GM12873 (cell line): Measurements from ENCODE around the gene SPATC1L.

Source experiments
- CTCF ChIP-seq: IDR thresholded peaks from 2 replicates; pipeline ENCODE4 v1.5.1; 2012; ENCODE audit warnings: low read depth, mild to moderate bottlenecking, moderate library complexity, low read length, control low read depth; ENCODE audit not compliant: insufficient read depth; ENCODE audit errors: missing control alignments

The SPATC1L gene

GRCh38 chr21:46124926-46125845 lies 59.1 kb downstream of the SPATC1L start:
- TF ChIP-seq CTCF: no peak

DNA sequence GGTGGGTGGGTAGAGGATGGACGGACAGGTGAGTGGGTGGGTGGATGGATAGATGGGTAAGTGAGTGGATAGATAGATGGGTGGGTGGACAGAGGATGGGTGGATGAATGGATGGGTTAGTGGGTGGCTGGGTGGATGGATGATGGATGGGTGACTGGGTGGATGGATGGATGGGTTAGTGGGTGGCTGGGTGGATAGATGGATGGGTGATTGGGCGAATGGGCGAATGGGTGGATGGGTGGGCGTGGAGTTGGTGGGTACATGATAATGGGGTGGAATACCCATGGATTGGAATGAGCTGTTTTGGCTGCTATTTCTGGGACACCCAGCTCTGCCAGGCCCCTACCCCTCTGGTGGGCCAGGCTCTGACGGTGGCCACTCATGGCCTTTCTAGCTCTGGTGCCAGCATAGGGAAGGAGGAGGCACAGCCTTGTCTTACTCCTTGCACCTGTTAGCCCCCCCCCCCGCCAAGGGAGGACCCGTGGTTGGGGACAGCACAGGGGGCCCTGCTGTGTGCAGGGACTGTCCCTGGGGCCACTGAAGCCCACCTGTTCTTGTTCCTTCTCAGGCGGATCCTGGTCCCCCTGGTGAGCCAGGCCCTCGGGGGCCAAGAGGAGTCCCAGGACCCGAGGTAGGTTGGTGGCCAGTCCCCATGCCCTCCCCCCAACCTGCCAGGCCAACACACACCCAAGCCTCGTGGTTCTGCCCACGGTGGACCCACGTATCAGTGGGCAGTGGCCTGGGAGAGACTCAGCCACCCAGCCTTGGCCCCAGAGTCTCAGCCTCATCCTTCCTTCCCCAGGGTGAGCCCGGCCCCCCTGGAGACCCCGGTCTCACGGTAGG lies 60.0 kb downstream of the SPATC1L start:
- no peak for TF ChIP-seq CTCF

DNA sequence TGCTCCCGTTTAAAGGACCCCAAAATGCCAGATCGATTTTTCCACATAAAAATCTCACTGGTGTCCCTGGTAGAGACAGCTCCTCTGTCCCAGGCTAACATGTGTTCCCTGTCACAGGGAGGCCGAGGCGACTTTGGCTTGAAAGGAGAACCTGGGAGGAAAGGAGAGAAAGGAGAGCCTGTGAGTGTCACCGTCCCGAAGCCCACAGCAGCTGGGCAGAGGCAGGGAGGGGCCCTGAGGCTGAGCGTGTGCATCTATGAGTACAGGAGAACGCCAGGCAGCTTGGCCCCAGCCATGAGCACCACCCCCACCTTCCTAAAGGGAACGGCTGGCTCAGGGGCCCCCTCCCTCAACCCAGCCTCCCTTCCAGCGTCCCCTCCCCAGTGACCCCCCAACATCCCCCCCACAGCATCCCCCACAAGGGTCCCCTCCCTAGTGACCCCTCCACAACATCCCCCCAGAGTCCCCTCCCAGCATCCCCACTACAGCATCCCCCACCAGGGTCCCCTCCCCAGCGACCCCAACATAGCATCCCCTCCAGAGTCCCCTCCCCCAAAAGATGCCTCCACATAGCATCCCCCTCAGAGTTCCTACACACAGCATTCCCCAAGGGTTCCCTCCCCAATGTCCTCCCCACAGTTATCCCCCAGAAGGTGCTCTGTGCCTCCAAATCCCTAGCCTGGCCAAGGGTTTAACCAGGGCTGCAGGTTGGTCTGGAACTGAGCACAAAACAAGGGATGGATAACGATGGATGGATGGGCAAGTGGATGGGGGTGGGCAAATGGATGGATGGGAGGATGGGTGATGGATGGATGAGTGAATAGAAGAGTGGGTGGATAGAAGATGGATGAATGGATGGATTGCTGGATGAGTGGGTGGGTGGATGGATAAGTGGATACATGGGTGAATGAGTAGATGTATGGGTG lies 61.2 kb downstream of the SPATC1L start:
- TF ChIP-seq CTCF: no peak

- no peak for TF ChIP-seq CTCF
These were observed 62.0 kb downstream of the SPATC1L start for GRCh38 chr21:46122237-46122671.

DNA sequence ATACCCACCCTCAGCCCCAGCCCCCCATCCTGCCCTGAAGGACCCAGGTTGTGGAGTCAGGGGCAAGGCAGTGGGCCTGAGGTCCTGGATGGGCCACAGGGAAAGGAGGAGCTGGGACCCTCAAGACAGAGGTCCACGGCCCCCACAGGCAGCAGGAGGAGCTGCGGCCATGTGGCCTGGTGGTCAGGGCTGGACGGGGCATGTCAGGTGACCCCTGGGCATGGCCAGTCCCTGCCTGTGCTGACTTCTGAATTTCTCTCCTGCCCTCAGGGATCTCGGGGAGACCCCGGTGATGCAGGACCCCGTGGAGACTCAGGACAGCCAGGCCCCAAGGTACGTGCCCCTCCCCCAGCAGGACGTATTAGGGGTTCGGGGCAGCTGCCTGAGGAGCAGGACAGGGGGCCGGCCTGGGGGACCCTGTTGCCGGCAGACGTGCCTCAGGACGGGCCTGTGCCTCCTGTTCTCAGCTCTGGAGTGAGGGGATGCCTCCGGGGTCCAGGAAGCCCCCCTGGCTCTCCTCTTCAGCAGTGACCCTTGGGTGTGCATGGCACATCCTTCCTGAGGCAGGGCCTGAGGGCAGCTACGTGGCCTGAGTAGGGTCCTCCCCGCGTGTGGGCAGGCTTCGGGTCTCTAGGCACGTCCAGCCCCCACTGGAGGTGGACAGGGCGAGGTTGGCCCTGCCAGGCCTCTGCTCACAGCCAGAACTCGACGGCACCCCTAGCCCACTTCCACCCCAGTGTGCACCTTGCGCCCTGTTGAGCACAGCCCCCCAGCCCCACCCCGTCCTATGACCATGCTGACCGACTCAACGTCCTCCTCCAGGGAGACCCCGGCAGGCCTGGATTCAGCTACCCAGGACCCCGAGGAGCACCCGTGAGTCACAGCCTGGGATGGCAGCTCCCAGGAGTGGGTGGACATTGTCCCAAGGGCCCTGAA lies 62.7 kb downstream of the SPATC1L start:
- TF ChIP-seq CTCF: no peak
